T1000 (cell line): ENCODE results near the gene INTS3.

ENCODE experiments used
- DNase-seq: peaks from one replicate; lab custom pipeline; 2025; ENCODE audit warnings: mixed read lengths; lab: John Stamatoyannopoulos, UW

INTS3 gene, protein sequence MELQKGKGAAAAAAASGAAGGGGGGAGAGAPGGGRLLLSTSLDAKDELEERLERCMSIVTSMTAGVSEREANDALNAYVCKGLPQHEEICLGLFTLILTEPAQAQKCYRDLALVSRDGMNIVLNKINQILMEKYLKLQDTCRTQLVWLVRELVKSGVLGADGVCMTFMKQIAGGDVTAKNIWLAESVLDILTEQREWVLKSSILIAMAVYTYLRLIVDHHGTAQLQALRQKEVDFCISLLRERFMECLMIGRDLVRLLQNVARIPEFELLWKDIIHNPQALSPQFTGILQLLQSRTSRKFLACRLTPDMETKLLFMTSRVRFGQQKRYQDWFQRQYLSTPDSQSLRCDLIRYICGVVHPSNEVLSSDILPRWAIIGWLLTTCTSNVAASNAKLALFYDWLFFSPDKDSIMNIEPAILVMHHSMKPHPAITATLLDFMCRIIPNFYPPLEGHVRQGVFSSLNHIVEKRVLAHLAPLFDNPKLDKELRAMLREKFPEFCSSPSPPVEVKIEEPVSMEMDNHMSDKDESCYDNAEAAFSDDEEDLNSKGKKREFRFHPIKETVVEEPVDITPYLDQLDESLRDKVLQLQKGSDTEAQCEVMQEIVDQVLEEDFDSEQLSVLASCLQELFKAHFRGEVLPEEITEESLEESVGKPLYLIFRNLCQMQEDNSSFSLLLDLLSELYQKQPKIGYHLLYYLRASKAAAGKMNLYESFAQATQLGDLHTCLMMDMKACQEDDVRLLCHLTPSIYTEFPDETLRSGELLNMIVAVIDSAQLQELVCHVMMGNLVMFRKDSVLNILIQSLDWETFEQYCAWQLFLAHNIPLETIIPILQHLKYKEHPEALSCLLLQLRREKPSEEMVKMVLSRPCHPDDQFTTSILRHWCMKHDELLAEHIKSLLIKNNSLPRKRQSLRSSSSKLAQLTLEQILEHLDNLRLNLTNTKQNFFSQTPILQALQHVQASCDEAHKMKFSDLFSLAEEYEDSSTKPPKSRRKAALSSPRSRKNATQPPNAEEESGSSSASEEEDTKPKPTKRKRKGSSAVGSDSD

DNA sequence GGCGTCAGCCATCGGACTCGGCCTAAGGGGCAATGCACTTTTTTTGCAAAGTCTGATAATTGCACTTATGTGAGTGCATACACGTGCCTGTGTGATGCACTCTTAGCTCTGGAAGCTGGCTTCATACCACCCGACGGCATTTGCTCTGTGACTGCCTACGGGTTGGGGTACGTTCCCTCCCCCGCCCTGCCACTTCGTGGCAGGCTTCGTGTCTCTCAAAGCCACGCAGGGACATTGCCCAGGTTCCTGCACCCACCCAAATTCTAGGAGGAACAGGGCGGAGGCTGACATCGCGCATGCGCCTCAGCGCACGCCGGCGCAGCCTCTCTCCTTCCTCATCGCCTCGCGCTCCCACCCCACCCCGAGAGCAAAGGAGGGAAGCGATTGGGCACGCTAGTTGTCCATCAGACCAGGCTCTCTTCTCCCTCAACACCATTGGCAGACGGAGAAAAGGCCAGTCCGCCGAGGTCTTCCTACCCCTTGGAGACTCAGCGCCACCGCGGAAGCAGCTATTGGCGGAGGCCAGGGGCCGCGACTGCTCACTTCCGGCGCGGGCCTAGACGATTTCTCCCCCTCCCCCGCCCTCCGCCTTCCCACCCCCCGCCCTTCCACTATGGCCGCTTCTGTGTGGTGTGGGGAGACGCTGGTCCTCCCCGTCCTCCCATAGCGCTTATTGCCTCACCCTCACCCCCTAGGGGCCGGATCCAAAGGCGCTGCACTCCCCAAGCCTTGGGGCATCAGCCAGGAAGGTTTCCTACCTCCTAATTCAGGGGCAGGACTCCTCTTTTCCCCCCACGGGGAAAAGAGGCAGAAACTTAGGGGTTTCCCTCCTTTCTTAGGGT is at the start of gene INTS3:
TSS of gene INTS3 (plus strand) at position 588 of the 842 bp plus-strand sequence. CDS start 585 bp downstream, outside the sequence.
- peak; percentile 98 for DNase-seq

DNA sequence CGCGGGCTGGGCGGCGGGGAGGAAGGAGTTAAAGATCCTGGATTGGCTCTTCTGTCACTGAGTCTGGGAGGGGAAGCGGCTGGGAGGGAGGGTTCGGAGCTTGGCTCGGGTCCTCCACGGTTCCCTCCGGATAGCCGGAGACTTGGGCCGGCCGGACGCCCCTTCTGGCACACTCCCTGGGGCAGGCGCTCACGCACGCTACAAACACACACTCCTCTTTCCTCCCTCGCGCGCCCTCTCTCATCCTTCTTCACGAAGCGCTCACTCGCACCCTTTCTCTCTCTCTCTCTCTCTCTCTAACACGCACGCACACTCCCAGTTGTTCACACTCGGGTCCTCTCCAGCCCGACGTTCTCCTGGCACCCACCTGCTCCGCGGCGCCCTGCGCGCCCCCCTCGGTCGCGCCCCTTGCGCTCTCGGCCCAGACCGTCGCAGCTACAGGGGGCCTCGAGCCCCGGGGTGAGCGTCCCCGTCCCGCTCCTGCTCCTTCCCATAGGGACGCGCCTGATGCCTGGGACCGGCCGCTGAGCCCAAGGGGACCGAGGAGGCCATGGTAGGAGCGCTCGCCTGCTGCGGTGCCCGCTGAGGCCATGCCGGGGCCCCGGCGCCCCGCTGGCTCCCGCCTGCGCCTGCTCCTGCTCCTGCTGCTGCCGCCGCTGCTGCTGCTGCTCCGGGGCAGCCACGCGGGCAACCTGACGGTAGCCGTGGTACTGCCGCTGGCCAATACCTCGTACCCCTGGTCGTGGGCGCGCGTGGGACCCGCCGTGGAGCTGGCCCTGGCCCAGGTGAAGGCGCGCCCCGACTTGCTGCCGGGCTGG is 49.1 kb upstream of the INTS3 start, which contains the start of gene NPR1:
TSS of gene NPR1 (plus strand) at position 170 of the 818 bp plus-strand sequence. CDS start at position 591, 421 bp downstream.
- no peak for DNase-seq

DNA sequence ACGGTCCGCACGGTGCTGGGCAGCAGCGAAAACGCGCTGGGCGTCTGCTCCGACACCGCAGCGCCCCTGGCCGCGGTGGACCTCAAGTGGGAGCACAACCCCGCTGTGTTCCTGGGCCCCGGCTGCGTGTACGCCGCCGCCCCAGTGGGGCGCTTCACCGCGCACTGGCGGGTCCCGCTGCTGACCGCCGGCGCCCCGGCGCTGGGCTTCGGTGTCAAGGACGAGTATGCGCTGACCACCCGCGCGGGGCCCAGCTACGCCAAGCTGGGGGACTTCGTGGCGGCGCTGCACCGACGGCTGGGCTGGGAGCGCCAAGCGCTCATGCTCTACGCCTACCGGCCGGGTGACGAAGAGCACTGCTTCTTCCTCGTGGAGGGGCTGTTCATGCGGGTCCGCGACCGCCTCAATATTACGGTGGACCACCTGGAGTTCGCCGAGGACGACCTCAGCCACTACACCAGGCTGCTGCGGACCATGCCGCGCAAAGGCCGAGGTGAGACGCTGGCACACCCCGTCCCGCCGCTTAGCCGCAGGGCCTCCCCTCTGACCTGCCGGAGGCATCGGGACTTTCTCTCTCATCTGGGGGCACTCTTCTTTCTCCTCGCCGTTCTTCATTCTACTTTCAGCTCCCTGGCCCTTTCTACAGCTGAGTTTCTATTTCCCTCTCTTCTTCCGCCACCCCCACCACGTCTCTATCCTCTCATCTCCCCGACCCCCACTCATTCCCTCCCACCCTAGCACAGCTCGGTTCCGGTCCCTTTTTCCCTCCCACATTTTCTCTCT is 48.3 kb upstream of the INTS3 start:
- no peak for DNase-seq

DNA sequence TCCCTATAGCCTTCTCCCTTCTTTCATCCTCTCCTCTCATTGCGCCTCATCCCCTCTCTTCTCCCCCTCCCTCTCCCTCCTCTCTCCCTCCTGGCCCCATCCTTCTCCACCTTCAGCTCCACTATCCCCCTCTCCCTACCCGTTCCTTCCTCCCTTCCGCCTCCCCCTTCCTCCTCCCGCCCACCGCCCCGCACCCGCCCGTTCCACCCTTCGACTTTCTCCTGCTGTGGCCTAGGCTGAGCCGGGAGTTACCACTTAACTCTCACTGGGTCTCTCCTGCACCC is 47.8 kb upstream of the INTS3 start:
- DNase-seq, result no peak

DNA sequence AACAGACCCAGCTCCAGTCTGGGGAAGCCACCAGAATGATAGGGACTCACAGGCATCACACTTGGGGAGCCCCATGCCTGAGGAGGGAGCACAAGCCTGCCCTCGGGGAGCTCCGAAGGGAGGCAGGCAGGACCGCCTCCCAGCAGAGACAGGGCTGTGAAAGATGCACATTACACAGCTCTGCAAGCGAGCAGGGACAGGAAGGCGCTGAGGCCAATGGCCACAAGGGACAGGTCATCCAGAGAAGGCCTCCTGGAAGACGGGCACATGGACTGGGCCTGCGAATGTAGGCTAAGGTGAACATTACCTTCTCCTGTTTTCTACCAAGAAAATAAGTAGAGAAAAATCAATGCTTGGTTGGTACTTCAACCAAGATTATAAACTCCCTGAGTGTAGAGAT is 45.1 kb upstream of the INTS3 start:
- DNase-seq, result no peak

DNA sequence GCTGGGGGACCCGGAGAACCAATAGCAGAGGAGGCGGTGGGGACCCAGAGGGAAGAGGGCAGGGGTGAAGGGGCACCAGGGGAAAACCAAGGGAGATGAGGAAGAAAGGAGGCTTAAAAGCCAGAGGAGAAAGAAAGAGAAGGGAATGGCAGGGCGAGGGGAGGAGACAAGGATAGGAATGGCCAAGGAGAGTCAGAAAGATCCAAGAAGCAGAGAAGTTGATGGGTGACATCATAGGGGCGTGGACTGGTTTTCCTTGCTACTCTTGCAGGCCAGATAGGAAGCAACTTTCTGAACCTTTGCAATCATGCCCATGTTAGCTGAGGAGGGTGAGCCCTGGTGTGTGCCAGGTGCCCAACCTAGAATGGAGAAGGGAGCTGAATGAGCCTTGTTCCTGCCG is 44.0 kb upstream of the INTS3 start:
- no peak for DNase-seq

DNA sequence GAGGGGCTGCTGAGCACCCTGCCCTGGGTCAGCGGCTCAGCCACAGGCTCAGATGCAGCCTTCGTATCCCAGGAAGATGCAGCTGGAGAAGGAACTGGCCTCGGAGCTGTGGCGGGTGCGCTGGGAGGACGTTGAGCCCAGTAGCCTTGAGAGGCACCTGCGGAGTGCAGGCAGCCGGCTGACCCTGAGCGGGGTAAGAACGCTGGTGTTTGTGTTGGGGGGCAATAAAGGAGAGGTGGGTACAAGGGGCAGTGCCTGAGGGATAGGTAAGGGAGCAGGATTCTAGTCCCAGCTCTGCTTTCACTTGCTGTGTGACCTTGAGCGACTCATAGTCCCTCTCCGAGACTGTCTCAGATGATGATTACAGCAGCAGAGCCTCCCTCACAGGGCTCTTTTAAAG is 43.0 kb upstream of the INTS3 start:
- DNase-seq, result no peak

DNA sequence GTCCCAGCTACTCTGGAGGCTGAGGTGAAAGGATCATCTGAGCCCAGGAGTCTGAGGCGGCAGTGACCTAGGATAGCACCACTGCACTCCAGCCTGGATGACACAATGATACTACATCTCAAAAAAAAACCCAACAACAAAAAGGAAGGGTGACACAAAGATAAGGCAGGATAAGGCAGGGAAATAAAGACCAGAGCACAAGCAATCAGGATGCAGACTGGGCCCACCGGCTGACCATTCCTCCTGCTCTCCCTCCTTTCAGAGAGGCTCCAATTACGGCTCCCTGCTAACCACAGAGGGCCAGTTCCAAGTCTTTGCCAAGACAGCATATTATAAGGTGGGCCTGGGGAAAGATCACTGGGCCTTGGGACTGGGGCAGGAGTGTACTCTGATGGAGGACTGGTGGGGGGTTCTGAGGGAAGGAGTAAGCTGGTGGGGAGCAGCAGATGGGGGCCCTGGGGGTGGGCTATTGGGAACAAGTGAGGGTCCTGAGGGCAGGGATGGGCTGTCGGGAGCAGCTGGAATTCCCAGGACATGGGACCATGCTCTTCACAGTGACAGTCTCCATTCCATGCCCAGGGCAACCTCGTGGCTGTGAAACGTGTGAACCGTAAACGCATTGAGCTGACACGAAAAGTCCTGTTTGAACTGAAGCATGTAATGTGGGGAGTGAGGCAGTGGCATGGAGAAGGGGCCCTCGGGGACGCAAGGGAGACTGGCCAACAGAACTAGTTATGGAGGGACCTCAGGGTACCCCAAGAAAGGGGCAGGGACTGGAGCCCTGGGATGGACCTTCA is 42.1 kb upstream of the INTS3 start:
- DNase-seq, result no peak

DNA sequence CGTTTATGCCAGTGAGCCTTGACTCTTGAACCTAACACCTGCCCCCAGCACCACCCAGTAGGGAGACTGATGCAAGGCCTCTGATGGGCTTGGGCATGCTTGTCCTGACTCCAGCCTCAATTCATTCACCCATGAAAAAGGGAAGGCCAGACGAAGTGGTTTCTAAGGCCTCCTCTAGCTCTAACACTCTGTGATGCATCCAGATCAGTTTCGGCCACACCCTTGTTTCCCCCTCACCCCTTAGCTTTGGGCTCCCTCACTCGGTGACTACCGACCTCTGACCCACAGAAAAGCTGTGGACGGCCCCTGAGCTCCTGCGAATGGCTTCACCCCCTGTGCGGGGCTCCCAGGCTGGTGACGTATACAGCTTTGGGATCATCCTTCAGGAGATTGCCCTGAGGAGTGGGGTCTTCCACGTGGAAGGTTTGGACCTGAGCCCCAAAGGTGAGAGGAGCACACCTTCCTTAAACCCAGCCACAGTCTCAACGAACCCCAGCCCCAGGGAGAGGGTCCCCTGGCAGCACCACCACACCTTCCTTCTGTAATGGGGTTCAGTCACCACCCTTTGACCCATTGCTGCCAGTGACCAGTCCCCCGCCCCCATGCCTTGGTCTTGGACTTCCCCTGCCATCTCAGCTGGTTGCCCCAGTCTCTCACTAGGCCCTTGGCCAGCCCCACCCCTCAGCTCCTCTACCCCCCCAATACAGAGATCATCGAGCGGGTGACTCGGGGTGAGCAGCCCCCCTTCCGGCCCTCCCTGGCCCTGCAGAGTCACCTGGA is 40.3 kb upstream of the INTS3 start:
- no peak for DNase-seq

DNA sequence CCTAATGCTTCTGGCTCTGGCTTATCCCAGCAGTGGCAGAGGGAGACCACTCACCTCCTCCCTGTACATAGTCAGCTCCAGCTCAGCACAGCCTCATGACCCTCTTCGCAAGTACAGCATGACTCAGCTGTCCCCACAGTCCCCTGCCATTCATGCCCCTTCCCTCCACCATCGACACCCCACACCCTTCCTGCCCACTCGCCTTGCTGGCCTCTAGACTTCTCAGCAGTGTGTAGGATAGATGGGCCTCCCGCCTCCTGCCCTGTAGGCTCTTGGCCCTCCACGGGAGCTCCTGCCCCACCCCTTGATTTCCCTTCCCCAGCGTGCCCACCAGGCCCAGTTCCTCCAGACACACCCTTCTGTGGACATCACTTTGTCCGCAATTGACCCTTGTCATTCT is 39.6 kb upstream of the INTS3 start:
- DNase-seq, result no peak

DNA sequence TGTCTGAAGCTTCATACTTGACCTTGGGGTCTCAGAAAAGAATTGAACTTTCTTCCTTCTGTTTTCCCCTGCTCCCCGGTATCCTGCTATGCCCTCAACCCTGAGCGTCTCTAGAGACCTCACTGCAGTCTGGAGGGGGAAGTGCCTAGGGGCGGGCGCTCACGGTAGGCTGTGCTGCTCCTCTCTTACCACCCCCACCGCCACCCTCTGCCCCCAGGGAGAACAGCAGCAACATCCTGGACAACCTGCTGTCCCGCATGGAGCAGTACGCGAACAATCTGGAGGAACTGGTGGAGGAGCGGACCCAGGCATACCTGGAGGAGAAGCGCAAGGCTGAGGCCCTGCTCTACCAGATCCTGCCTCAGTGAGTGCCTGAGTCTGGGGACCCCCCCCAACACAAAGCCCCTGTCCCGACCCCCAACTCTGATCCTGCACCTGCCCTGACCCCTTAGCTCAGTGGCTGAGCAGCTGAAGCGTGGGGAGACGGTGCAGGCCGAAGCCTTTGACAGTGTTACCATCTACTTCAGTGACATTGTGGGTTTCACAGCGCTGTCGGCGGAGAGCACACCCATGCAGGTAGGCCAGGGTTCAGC is 39.0 kb upstream of the INTS3 start:
- no peak for DNase-seq

DNA sequence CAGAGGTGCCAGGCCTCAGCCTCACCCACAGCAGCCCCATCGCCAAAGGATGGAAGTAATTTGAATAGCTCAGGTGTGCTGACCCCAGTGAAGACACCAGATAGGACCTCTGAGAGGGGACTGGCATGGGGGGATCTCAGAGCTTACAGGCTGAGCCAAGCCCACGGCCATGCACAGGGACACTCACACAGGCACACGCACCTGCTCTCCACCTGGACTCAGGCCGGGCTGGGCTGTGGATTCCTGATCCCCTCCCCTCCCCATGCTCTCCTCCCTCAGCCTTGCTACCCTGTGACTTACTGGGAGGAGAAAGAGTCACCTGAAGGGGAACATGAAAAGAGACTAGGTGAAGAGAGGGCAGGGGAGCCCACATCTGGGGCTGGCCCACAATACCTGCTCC is 34.4 kb upstream of the INTS3 start:
- DNase-seq, result no peak

DNA sequence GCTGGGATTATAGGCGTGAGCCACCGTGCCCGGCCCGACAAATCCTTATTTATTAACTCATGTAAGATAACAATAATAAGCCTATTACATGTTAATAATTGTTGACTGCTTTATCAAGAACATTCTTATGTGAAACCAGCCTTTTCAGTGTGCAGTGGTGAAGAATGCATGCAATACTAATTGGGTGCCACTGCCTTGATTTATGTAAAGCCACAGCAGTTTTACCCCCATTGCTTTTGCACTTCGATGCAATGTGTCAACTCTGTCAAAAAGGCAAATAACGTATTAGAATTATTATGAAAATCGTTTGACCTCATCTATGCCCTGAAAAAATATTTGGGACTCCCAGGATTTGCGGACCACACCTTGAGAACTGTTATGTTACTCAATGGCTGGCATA is 31.1 kb upstream of the INTS3 start:
- DNase-seq, result no peak

DNA sequence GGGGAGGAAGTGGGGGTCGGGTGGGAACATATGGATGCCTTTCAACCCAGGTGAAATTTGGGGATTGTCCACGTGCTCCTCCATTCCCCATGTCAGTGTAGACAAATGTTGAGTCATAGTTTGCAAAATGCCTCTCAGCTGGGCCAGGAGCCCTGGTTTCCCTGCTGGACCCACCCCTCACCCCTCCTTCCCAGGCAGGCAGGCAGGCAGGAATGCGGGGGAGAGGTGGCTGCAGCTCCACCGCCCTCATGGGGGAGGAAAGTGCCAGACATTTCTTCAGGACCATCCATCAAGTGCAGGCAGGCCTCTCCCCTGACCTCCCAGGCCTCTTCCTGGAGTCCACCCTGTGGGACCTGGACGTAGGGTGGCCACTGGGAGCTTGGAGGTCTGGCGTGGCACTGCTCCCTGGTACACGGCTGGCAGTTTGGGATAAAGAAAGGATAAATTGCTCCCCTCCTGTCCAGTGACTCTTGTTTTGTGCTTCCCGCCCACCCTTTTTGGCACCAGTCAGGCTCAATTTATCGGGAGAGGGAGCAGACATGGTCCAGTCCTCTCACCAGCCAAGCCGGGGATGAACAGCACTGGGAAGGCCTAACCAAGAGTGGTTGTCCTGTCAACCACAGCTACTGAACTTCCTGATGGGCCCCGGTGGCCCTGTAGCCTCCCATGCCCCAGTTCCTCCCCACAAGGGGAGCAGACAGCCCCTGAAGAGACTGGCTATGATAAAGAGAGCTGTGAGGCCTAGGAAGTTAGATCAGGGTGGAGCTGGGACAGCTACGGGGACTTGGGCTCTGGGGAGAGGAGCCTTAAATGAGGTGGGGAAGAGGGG is 30.4 kb upstream of the INTS3 start:
- no peak for DNase-seq

DNA sequence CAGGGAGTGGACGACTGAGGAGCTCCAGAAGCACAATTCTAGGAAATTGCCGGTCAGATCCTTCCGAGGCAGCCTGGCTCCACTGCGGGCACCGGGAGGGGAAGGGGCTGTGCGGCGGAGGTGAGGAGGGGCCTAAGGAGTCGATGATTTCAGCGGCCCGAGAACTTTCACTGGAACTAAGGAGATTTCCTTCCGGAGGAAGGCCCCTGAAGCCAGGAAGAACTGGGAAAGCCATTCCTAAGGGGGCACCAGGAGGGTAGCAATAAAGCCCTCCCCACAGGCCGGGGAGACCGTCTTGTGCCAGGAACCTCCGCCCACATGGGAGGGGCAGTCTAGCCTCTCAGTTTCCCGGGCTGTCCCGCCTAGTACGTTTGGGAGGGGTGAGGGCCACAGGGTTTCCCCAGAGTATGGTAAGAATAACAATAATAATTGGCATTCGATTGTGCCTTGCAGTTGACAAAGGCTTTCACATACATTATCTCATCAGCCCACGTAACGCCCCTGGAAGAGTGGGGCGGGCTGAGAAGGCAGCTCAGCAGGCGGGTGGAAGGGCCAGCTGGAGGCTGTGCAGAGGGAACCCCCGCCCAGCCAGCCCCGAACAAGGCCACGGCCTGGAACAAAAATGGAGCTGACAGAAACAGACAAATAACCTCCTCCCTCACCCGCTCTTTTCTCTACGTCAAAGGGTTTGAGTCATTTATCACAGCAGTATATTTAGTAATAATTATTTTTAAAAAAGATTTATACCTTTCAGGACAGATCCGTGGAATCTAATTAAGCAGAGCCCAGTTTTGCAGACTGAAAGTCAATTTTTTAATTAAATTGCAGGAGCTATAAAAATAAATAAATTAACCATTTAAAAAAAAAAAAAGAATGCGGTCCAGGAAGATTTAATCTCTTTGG is 29.6 kb upstream of the INTS3 start:
- no peak for DNase-seq
